Upper lobe of left lung (tissue), 6 donors: Measurements from ENCODE around the gene VWA8. TPM values are rescaled to one million over a fixed set of nuclear protein-coding genes. Genes with fewer than 3 reads are reported as not detected.

Source experiments
- ATAC-seq, 2 donors: fragments of 200-7000 bp; cut with Tn5 transposase; one replicate each; pipeline ENCODE4 v1.9.1; 2022; ENCODE audit warnings: mild to moderate bottlenecking in 2 of 2, moderate library complexity in 2 of 2; ENCODE audit not compliant: low FRiP score in 2 of 2
- DNase-seq, 2 donors: peaks; one replicate each; pipeline ENCODE4 v3.0.0-alpha.2; 2019 to 2020
- H3K27ac ChIP-seq, 4 donors: fragments of 200-600 bp; sonication (generic); one replicate each; pipeline ENCODE4 v1.5.1; 2016 to 2019
- H3K27me3 ChIP-seq, 4 donors: fragments of 200-600 bp; sonication (generic); one replicate each; pipeline ENCODE4 v1.5.1; 2017 to 2019
- H3K36me3 ChIP-seq, 4 donors: fragments of 200-600 bp; sonication (generic); one replicate each; pipeline ENCODE4 v1.5.1; 2016 to 2019
- H3K4me1 ChIP-seq, 4 donors: fragments of 200-600 bp; sonication (generic); one replicate each; pipeline ENCODE4 v1.5.1; 2018 to 2019
- H3K4me3 ChIP-seq, 4 donors: fragments of 200-600 bp; sonication (generic); one replicate each; pipeline ENCODE4 v1.5.1; 2017 to 2019; ENCODE audit warnings: mild to moderate bottlenecking in 2 of 4, moderate library complexity in 1 of 4
- H3K9me3 ChIP-seq, 4 donors: fragments of 200-600 bp; sonication (generic); one replicate each; pipeline ENCODE4 v1.5.1; 2018 to 2019
- EP300 ChIP-seq, 4 donors: sonication (generic); formaldehyde crosslinking; IDR thresholded peaks; one replicate each; pipeline ENCODE4 v1.5.1; 2017; ENCODE audit warnings: antibody characterized with exemption in 4 of 4, control low read depth in 2 of 4
- POLR2A ChIP-seq, 4 donors: fragments of 450-650 bp; IDR thresholded peaks; one replicate each; pipeline ENCODE4 v1.5.1; 2016 to 2017; ENCODE audit warnings: antibody characterized with exemption in 4 of 4, mild to moderate bottlenecking in 2 of 4
- POLR2AphosphoS5 ChIP-seq, 2 donors: sonication (generic); formaldehyde crosslinking; IDR thresholded peaks; one replicate each; pipeline ENCODE4 v1.5.1; 2017; ENCODE audit warnings: antibody characterized with exemption in 2 of 2
- WGBS, 2 donors: methylation state at CpG; one replicate each; pipeline ENCODE4 v1.1.5; 2017 to 2018; 5-methylcytosine and 5-hydroxymethylcytosine counted together
- total RNA-seq, 6 donors: library from RNA; depleted of rRNA in 4 of 6; stranded (reverse); fragments of >200 nt in 4 of 6; gene quantifications; one replicate each; pipeline versions ENCODE4 v1.1.0 to v1.2.1, GENCODE V29; 2016 to 2021
- TF ChIP-seq, protein P1 (sequence below), 6 experiments: fragments of 450-650 bp in 4 of 6; fragments of 200-600 bp in 2 of 6; sonication (generic) in 2 of 6; IDR thresholded peaks; one replicate each; pipeline ENCODE4 v1.5.1; 2016 to 2019; ENCODE audit warnings: antibody characterized with exemption in 6 of 6
- donor health status: DM: no; HTN: no; CAD: no; lungs with moderate emphysema.
- donor health status: DM: no; HTN: yes; CAD: no; lungs with severe emphysema.

VWA8 gene
- total RNA-seq, 6 donors from 2014 or later = 15.0 to 39.8 (median 16.9) TPM

DNA sequence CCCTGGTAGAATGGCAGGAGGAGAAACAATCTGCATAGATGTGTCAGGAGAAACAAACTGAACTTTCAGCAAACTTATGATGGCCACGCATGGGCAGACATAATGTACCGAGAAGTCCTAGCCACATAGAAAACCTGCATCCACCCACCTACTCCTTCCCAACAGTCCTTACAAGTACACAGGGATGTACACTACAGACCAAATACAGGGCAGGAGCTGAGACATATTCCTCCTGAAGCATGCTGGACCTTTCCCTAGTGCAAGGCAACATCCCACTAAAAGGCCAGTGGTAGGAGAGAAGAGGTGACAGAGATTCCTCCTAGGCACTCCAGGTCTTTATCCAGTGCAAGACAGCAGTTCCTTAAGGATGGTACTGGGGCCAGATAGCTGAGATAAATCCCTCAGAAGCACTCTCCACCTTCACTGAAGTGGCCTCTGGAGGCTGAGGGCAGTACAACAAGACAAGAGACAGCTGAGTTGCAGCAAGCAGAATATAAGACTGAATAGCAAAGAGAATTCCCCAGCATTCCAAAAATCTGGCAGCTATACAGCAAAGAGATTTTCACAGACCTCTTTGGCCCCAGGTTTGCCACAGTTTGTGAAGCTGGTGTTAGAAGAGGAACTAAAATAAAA lies 18.3 kb downstream of the VWA8 start:
- Histone ChIP-seq H3K4me3 (no peak overlapping the region), H3K36me3 (peaks cover 0 to 4% (median 0%) of the 10 kb centered on the region in 4 donors), H3K4me1 (no peaks in the 10 kb centered on the region), H3K27me3 (no peaks in the 10 kb centered on the region), H3K27ac (no peak overlapping the region), H3K9me3 (peaks cover 0 to 6% (median 3%) of the 10 kb centered on the region in 4 donors)
- DNase-seq (no peak), ATAC-seq (no peak)
- WGBS, 2 donors = 97% methylated on average over 2 of the region's 2 CpGs
- TF ChIP-seq, protein P1, sequence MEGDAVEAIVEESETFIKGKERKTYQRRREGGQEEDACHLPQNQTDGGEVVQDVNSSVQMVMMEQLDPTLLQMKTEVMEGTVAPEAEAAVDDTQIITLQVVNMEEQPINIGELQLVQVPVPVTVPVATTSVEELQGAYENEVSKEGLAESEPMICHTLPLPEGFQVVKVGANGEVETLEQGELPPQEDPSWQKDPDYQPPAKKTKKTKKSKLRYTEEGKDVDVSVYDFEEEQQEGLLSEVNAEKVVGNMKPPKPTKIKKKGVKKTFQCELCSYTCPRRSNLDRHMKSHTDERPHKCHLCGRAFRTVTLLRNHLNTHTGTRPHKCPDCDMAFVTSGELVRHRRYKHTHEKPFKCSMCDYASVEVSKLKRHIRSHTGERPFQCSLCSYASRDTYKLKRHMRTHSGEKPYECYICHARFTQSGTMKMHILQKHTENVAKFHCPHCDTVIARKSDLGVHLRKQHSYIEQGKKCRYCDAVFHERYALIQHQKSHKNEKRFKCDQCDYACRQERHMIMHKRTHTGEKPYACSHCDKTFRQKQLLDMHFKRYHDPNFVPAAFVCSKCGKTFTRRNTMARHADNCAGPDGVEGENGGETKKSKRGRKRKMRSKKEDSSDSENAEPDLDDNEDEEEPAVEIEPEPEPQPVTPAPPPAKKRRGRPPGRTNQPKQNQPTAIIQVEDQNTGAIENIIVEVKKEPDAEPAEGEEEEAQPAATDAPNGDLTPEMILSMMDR (IDR thresholded peaks at IDR 0.05) = no peak
- TF ChIP-seq EP300 (IDR thresholded peaks at IDR 0.05) (no peak), POLR2AphosphoS5 (IDR thresholded peaks at IDR 0.05) (no peak), POLR2A (IDR thresholded peaks at IDR 0.05) (no peak)

DNA sequence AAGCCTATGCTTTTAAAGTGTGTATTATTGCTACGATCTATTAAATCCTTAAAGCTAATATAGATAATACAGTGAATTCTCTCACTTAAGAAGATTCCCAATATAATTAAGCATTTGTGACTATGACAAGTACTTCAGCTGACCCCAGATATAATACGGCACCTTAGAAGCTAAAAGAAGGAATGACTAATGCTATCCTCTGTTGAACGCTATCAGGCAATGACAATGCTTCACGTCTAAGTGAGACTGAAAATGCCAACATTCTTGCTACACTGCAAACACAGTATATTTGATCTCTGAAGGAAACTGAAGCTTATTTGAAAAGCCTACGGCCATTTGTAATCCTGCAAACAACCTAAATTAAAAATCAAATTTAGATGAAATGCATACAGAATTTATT lies 19.7 kb downstream of the VWA8 start:
- Histone ChIP-seq H3K27ac (no peak overlapping the region), H3K4me1 (no peaks in the 10 kb centered on the region)
- 89 to 96% methylated on average over 5 of the region's 5 CpGs for WGBS, 2 donors

DNA sequence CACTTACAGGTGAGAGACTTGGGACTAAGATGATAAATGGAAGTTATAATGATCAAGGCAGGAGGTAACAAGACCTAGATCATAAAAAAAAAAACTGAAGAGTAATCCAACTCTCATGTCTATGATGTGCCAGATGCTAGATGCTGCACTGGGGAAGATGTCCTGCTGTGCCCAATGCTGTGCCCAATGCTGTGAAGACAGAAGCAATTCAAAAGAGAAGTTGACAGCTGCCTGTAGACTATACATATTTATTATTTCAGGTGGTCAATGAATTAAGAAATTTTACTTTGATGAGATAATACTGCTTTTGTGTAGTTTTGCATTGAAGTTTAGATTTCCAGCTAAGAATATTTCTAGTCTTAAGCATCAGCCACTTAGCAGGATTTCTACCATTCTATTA lies 21.5 kb downstream of the VWA8 start:
- DNase-seq (no peak), ATAC-seq (no peak)
- TF ChIP-seq POLR2AphosphoS5 (IDR thresholded peaks at IDR 0.05) = no peak
- TF ChIP-seq, protein P1 (IDR thresholded peaks at IDR 0.05) = no peak
- TF ChIP-seq POLR2A (IDR thresholded peaks at IDR 0.05) = no peak
- no peaks in the 10 kb centered on the region for H3K4me1 ChIP-seq
- H3K36me3 ChIP-seq = no peaks in the 10 kb centered on the region
- no peaks in the 10 kb centered on the region for H3K9me3 ChIP-seq
- H3K27ac ChIP-seq = no peak overlapping the region
- H3K4me3 ChIP-seq = no peak overlapping the region
- H3K27me3 ChIP-seq = no peaks in the 10 kb centered on the region

More for the DNA sequence above, 19.7 kb downstream of the VWA8 start:
- Histone ChIP-seq H3K27me3 (no peaks in the 10 kb centered on the region), H3K4me3 (no peak overlapping the region), H3K36me3 (no peaks in the 10 kb centered on the region), H3K9me3 (peaks cover 0 to 6% (median 3%) of the 10 kb centered on the region in 4 donors)
- ATAC-seq (no peak), DNase-seq (no peak)
- no peak for TF ChIP-seq POLR2AphosphoS5 (IDR thresholded peaks at IDR 0.05)
- no peak for TF ChIP-seq POLR2A (IDR thresholded peaks at IDR 0.05)
- TF ChIP-seq, protein P1 (IDR thresholded peaks at IDR 0.05) = no peak
- no peak for TF ChIP-seq EP300 (IDR thresholded peaks at IDR 0.05)

DNA sequence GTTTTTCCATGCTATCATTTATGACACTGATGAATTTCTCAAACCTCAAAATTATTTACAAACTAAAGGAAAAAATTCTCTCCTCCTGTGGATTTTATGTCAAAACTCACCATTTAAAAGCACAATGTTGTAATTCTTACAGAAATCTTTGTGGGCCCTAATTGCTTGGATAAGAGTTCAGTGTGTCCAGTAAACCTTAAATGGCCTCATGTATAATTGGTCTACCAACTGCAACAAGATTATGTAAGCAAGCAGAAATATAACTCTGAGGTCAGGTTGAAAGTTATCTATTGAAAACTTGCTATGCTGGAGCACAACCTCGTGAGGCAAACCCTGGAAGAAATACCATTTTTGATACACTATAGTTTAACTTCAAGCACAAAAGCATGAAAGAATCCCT lies 22.0 kb downstream of the VWA8 start:
- 89 to 95% methylated on average over 1 of the region's 1 CpG for WGBS, 2 donors
- no peaks in the 10 kb centered on the region for H3K27me3 ChIP-seq

More for the DNA sequence above, 22.0 kb downstream of the VWA8 start:
- Histone ChIP-seq H3K4me3 (no peak overlapping the region), H3K4me1 (no peaks in the 10 kb centered on the region), H3K9me3 (no peaks in the 10 kb centered on the region), H3K36me3 (no peaks in the 10 kb centered on the region), H3K27ac (no peak overlapping the region)
- DNase-seq (no peak), ATAC-seq (no peak)
- TF ChIP-seq POLR2A (IDR thresholded peaks at IDR 0.05) = no peak
- TF ChIP-seq, protein P1 (IDR thresholded peaks at IDR 0.05) = no peak
- TF ChIP-seq POLR2AphosphoS5 (IDR thresholded peaks at IDR 0.05) = no peak
- no peak for TF ChIP-seq EP300 (IDR thresholded peaks at IDR 0.05)
